ENCODE measurements around the gene LMO1.

GRCh38 chr11:8258784-8259183 is 4.9 kb downstream of the LMO1 start:
- TF ChIP-seq MATR3 (CRISPR knock-in tag; IDR thresholded peaks at IDR 0.05) = no peak
- no peak for TF ChIP-seq FOXK2 (IDR thresholded peaks at IDR 0.05)
- no peak for TF ChIP-seq ZNF343 (CRISPR knock-in tag; IDR thresholded peaks at IDR 0.05)
- no peak for TF ChIP-seq MEIS2 (CRISPR knock-in tag; IDR thresholded peaks at IDR 0.05)

All from HepG2 (cell line).